ENCODE data around the gene TMEM179B.
A peak's percentile ranks its signal among the peaks of the same experiment; 100 is the strongest.
"Not testable (repeated sequence)": the region's sequence is repeated elsewhere in the genome, so short reads cannot be mapped to it uniquely, and the experiment has no call there.

TMEM179B gene, protein sequence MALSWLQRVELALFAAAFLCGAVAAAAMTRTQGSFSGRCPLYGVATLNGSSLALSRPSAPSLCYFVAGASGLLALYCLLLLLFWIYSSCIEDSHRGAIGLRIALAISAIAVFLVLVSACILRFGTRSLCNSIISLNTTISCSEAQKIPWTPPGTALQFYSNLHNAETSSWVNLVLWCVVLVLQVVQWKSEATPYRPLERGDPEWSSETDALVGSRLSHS

GRCh38 chr11:62787005-62787759, at the start of gene TMEM179B:
TSS of gene TMEM179B (plus strand) at chr11:62787402. CDS start at chr11:62787432, 30 bp downstream.
- peak; percentile 98 for DNase-seq (ENCODE audit: low spot score)

DNA sequence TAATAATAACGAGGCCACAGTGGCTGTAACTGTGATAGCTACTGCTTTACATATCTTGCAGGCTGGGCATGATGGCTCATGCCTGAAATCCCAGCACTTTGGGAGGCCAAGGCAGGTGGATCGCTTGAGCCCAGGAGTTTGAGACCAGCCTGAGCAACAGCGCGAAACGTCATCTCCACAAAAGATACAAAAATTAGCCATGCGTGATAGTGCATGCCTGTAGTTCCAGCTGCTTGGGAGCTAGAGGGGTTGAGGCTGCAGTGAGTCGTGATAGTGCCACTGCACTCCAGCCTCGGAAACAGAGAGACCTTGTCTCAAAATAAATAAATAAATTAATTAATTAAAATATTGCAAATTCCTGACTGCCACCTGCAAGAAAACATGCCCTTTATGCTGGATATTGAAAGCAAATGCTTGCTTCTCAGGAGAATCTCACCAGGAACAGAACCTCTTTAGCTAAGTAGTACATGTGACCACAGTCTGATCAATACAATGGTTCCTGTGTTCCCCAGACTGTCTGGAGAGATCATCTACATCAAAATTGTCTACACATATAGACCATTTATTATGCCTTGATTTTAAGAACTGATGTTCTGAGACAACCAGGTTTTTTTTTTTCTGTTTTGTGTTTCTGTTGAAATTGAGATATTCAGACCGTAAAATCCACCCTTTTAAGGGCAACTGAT, 39.6 kb upstream of the TMEM179B start:
- DNase-seq (ENCODE audit: low spot score) = no peak

DNA sequence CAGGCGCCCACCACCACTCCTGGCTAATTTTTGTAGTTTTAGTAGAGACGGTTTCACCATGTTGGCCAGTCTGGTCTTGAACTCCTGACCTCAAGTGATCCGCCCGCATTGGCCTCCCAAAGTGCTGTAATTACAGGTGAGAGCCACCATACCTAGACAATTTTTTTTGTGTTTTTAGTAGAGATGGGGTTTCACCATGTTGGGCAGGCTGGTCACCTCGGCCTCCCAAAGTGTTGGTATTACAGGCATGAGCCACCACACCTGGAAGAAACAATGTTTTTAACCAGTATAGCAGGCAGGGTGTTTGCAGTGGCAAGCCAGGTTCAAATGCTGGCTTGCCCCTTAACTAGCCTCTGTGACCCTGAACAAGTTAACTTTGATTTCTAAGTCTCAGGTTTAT, 37.3 kb upstream of the TMEM179B start:
- not testable (repeated sequence) for DNase-seq (ENCODE audit: low spot score)

DNA sequence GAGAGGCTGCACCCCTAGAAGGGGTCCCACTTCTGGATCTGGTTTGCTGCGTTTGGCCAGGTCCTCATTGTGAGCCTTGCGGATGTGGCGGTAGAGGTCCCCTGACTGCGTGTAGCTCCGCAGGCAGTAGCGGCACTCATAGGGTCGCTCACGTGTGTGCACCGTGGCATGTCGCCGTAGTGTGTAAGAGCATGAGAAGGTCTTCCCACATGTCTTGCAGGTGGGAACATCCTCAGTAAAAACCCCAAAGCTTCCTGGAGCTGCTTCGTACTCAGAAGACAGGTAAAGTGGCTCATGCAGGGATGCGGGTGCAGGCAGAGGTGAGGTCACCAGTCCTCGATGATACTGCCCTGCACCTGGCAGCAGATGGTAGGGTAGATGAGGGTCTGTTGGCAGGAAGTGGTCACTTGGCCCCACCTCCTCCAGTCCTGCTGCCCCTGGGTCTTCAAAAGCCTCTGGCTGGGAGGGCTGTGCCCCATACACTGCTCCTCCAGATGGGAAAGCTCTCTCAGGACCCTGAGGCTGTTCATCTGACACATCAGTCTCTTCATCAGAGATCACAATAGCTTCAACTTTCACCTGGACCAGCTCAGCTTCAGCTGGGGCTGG, 34.9 kb upstream of the TMEM179B start:
- DNase-seq (ENCODE audit: low spot score) = no peak

DNA sequence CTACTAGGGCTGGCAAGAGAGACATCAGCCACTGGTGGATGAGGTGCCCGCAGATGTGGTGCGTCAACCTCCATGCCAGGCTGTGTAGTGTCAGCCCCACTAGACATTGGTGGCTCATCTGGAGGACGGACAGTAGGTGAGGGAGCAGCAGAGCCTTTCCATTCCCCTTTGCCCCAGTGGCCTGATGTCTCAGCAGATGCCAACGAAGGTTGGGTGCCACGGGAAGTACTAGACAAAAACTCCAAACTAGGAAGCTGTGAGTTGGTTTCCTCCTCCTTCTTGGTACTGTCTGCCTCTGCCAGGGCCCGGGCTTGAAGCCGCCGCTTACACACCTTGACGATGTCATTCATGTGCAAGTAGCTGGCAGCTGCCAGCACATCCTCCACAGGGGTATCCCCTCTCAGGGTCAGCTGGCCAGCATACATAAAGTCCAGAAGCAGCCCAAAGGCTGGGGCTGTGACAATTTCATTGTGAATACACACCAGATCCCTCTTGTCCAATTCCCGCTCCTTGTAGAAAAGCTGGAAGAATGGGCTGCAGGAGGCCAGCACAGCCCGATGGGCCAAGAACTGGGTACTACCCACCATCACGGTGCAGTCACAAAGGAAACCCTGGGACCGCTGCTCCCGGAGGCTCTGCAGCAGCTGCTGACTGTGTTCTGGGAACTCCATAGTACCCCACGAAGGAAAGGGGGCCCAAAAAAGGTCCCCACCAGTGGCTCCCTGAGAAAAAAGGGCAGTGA, 34.0 kb upstream of the TMEM179B start:
- no peak for DNase-seq (ENCODE audit: low spot score)

GRCh38 chr11:62753736-62754603, 33.2 kb upstream of the TMEM179B start, which contains the start of gene ZBTB3:
TSS of gene ZBTB3 (minus strand) at chr11:62754160. CDS start at chr11:62753664, 496 bp downstream.
- DNase-seq (ENCODE audit: low spot score) = peak; percentile 99

- no peak for DNase-seq (ENCODE audit: low spot score)
These were observed 32.1 kb upstream of the TMEM179B start for GRCh38 chr11:62755086-62755615.

DNA sequence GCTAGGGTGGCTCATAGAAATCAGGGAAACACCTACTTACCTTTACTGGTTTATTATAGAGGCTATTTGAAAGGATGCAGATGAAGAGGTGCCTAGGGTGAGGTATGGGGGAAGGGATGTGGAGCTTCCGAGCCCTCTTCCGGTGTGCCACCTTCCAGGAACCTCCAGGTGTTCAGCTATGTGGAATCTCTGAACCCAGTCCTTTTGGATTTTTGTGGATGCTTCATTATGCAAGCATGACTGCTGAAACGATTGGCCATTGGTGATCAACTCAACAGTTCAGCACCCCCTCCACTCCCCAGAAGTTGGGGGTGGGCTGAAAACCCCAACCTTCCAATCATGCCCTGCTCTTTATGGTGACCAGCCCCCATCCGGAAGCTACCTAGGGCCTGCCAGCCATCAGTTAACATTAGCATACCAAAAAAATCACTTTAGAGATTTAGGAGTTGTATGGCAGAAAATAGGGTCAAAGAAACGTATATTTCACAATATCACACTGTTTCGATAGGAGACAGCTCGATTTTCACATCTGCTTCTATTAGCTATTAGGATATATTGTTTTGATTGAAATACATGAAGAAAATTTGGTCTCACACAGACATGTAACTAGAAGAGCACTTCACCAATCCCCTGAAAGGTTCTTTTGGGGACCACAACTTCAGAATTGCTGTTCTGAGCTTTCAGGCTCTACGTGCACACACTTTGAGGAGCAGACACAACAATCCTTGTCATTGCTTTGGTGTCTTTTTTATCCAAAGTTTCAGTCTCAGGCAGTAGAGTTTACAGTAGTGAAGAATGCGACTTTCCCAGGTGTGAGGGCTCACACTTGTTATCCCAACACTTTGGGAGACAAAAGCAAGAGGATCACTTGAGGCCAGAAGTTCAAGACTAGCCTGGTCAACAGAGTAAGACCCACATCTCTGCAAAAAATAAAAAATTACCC, 29.1 kb upstream of the TMEM179B start:
- DNase-seq (ENCODE audit: low spot score) = no peak

- peak; percentile 4 for DNase-seq (ENCODE audit: low spot score)
These were observed 26.4 kb upstream of the TMEM179B start for GRCh38 chr11:62760867-62761227.

GRCh38 chr11:62770778-62771143, 16.4 kb upstream of the TMEM179B start:
- peak; percentile 21 for DNase-seq (ENCODE audit: low spot score)

- DNase-seq (ENCODE audit: low spot score) = peak; percentile 96
These were observed 15.8 kb upstream of the TMEM179B start, which contains the start of gene TAF6L for GRCh38 chr11:62771144-62772021. TSS of gene TAF6L (plus strand) at chr11:62771396. CDS start at chr11:62775784, 4,388 bp downstream.

DNA sequence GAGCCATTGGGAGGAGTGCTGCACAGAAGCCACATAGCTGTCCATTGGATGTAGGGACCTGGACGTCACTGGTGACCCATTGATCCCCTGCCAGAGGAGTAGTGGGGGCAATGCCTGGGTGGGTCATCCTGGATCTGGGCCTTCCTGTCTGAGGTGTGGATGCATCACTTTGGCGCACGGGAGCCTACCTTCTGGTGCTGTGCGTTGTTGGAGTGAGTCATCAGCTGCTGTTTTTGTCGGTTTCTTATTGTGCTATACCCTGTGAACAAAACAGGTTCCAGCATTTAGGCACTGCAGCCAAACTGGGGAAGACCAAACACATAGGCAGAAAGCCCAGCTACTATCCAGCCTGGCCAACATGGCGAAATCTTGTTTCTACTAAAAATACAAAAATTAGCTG, 12.8 kb upstream of the TMEM179B start:
- DNase-seq (ENCODE audit: low spot score) = no peak

- no peak for DNase-seq (ENCODE audit: low spot score)
These were observed 11.6 kb upstream of the TMEM179B start for GRCh38 chr11:62775646-62776045.

- no peak for DNase-seq (ENCODE audit: low spot score)
These were observed 9.8 kb upstream of the TMEM179B start for GRCh38 chr11:62777389-62777788.

DNA sequence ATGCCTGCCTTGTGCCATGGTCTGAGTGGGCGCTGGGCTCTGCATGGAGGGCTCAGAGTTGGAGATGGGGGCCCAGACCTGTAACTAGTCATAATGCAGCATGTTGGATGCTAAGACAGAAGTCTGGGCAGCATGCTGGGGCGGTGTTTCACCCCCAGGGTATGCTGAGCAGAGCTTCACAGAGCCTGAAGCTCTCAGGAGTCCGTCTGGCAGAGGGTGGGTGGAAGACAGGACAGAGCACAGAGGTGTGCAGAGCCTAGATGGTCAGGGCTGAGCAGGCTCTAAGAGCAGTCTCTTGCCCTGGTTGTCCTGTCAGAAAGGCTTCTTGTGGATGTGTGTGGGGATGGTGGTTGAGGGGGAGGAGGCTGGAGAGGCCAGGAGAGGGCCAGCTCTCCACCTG, 8.8 kb upstream of the TMEM179B start:
- DNase-seq (ENCODE audit: low spot score) = no peak

DNA sequence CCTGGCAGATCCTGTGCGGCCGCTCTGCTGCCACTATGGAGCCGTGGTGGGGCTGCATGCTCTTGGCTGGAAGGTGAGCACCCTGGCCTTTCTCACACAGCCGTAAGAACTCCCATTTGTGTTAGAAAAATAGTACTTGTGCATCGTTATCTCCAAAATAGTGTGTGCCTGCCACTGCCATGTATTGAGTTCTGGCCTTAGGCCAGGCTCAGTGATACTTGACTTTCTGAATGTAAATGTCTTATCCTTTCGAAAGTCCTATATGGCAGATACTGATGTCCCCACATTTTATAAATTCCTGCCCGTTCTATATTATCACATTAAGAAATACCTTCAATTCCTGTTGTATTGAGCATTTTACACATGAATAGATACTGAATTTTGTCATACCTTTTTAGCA, 4.4 kb upstream of the TMEM179B start:
- DNase-seq (ENCODE audit: low spot score) = no peak

DNA sequence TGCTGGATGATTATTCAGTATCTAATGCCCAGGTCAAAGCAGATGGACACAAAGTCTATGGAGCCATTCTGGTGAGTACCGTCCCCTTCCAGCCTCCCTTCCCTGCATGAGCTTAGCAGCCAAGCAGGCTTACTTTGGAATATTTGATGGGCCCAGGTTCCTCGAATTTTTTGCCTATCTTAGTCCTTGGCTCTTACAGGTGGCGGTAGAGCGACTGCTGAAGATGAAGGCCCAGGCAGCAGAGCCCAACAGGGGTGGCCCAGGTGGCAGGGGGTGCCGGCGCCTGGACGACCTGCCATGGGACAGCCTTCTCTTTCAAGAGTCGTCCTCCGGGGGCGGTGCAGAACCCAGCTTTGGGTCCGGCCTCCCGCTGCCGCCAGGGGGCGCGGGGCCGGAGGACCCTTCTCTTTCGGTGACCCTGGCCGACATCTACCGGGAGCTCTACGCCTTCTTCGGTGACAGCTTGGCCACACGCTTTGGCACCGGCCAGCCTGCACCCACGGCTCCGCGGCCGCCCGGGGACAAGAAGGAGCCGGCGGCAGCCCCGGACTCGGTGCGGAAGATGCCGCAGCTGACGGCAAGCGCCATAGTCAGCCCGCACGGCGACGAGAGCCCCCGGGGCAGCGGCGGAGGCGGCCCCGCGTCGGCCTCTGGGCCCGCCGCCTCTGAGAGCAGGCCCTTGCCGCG, 741 bp upstream of the TMEM179B start:
- peak; percentile 88 for DNase-seq (ENCODE audit: low spot score)

DNA sequence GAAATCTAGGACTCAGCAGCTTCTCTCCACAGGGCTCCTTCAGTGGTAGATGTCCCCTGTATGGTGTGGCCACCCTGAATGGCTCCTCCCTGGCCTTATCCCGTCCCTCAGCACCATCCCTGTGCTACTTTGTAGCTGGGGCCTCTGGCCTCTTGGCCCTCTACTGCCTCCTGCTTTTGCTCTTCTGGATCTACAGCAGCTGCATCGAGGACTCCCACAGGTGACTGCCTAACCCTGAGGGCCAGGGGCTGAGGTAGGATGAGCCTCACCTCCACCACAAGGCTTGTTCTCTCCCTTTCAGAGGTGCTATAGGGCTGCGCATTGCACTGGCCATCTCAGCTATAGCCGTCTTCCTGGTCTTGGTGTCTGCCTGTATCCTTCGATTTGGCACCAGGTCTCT, 1.8 kb downstream of the TMEM179B start:
- DNase-seq (ENCODE audit: low spot score) = no peak
